ENCODE measurements around the gene PRTG. TPM values are rescaled to one million over a fixed set of nuclear protein-coding genes. Genes with fewer than 3 reads are reported as not detected.

The PRTG gene
- total and polyA plus RNA-seq, 2 of the 13 experiments (the other 11 are each of a cell fraction or from before 2014, with no cell fraction given): 13.2 to 22.3 TPM

GRCh38 chr15:55576943-55577342 lies 166.0 kb downstream of the PRTG start:
- WGBS (ENCODE audit: low lambda C conversion rate): 69% methylated on average over 6 of the region's 6 CpGs
- intact Hi-C loops (cut with micrococcal nuclease; ENCODE audit: unreplicated experiment): no loop called here
- POLR2A ChIA-PET: no interaction called here
- Histone ChIP-seq H2AFZ (ENCODE audit: low read length) (no peak overlapping the region), H4K20me1 (ENCODE audit: insufficient read depth, low read length) (no peaks in the 10 kb centered on the region), H3K79me2 (ENCODE audit: insufficient read depth, low read length) (no peaks in the 10 kb centered on the region), H3K4me3 (replicated peaks in 1 of 3; ENCODE audit: insufficient read depth in 1 of 3, low read depth in 2 of 3, low read length in 3 of 3) (no peak overlapping the region), H3K9ac (ENCODE audit: insufficient read depth, low read depth, low read length) (no peak overlapping the region), H3K27me3 (ENCODE audit: control insufficient read depth in 1 of 2, insufficient read depth in 2 of 2, low read length in 2 of 2) (no peaks in the 10 kb centered on the region), H3K9me3 (ENCODE audit: low read length) (no peaks in the 10 kb centered on the region), H3K4me1 (ENCODE audit: insufficient read depth, low read length) (no peaks in the 10 kb centered on the region), H3K4me2 (ENCODE audit: low read depth, low read length) (no peak overlapping the region), H3K36me3 (replicated peaks in 1 of 2; ENCODE audit: control insufficient read depth in 1 of 2, insufficient read depth in 2 of 2, low read length in 2 of 2) (no peaks in the 10 kb centered on the region), H3K27ac (ENCODE audit: extremely low read length, insufficient read depth, low read length) (no peak overlapping the region)
- CTCF ChIA-PET (ENCODE audit: low intra/inter-chr PET ratio, low total read pairs): no interaction called here
- in situ Hi-C loops (cut with HindIII; ENCODE audit: extremely low pct_ligation_motif_present, low pct_unique_long_range_greater_than_20kb): no loop called here
- DNase-seq (ENCODE audit: low spot score) (no peak), FAIRE-seq (no peak), ATAC-seq (no peak)
- BruUV-seq (replicated peaks): no TSS peak
- TF ChIP-seq HMG20A (CRISPR knock-in tag; IDR thresholded peaks at IDR 0.05; ENCODE audit: borderline replicate concordance) (no peak), RARA (CRISPR knock-in tag; IDR thresholded peaks at IDR 0.05) (no peak), ZNF275 (CRISPR knock-in tag; IDR thresholded peaks at IDR 0.05; ENCODE audit: borderline replicate concordance) (no peak), NR2F2 (IDR thresholded peaks at IDR 0.05; ENCODE audit: borderline replicate concordance, low read depth) (no peak), ZNF546 (CRISPR knock-in tag; conservative IDR thresholded peaks at IDR 0.05) (no peak)

- DNase-seq (ENCODE audit: low spot score) (no peak), ATAC-seq (no peak), FAIRE-seq (no peak)
- Histone ChIP-seq H4K20me1 (ENCODE audit: insufficient read depth, low read length) (no peaks in the 10 kb centered on the region), H3K9me3 (ENCODE audit: low read length) (no peaks in the 10 kb centered on the region), H3K9ac (ENCODE audit: insufficient read depth, low read depth, low read length) (no peak overlapping the region), H3K4me1 (ENCODE audit: insufficient read depth, low read length) (no peaks in the 10 kb centered on the region), H3K4me3 (replicated peaks in 1 of 3; ENCODE audit: insufficient read depth in 1 of 3, low read depth in 2 of 3, low read length in 3 of 3) (no peak overlapping the region), H3K4me2 (ENCODE audit: low read depth, low read length) (no peak overlapping the region), H3K36me3 (replicated peaks in 1 of 2; ENCODE audit: control insufficient read depth in 1 of 2, insufficient read depth in 2 of 2, low read length in 2 of 2) (no peaks in the 10 kb centered on the region), H2AFZ (ENCODE audit: low read length) (no peak overlapping the region), H3K27ac (ENCODE audit: extremely low read length, insufficient read depth, low read length) (no peak overlapping the region), H3K27me3 (ENCODE audit: control insufficient read depth in 1 of 2, insufficient read depth in 2 of 2, low read length in 2 of 2) (no peaks in the 10 kb centered on the region), H3K79me2 (ENCODE audit: insufficient read depth, low read length) (no peaks in the 10 kb centered on the region)
- WGBS (ENCODE audit: low lambda C conversion rate): 81% methylated on average over 2 of the region's 2 CpGs
- POLR2A ChIA-PET: no interaction called here
- CTCF ChIA-PET (ENCODE audit: low intra/inter-chr PET ratio, low total read pairs): no interaction called here
- BruUV-seq (replicated peaks): no TSS peak
- in situ Hi-C loops (cut with HindIII; ENCODE audit: extremely low pct_ligation_motif_present, low pct_unique_long_range_greater_than_20kb): no loop called here
- intact Hi-C loops (cut with micrococcal nuclease; ENCODE audit: unreplicated experiment): no loop called here
- TF ChIP-seq MAZ (IDR thresholded peaks at IDR 0.05; ENCODE audit: borderline replicate concordance, low read depth, low read length) (no peak), MAZ (CRISPR knock-in tag; IDR thresholded peaks at IDR 0.05; ENCODE audit: low read depth) (no peak), ATF1 (CRISPR knock-in tag; IDR thresholded peaks at IDR 0.05) (no peak), ZFP1 (CRISPR knock-in tag; IDR thresholded peaks at IDR 0.05) (no peak), ZNF414 (CRISPR knock-in tag; IDR thresholded peaks at IDR 0.05) (no peak), ZNF503 (CRISPR knock-in tag; IDR thresholded peaks at IDR 0.05) (no peak), DDIT3 (CRISPR knock-in tag; IDR thresholded peaks at IDR 0.05) (no peak), USF2 (IDR thresholded peaks at IDR 0.05; ENCODE audit: low read depth, low read length) (no peak), USF2 (CRISPR knock-in tag; IDR thresholded peaks at IDR 0.05; ENCODE audit: borderline replicate concordance) (no peak)
Measured at GRCh38 chr15:55574096-55574495, 168.9 kb downstream of the PRTG start.

Measured in HepG2 (cell line).